VCaP (cell line): ENCODE measurements around the gene CDC25B.

Source experiments
- H3K27ac ChIP-seq: fragments of 450-650 bp; 2 replicates; pipeline ENCODE4 v1.5.1; 2017
- TF ChIP-seq, protein P1 (sequence below): fragments of 450-650 bp; conservative IDR thresholded peaks from 2 replicates; pipeline ENCODE4 v1.5.1; 2017; ENCODE audit warnings: mild to moderate bottlenecking, moderate library complexity

Gene CDC25B

DNA sequence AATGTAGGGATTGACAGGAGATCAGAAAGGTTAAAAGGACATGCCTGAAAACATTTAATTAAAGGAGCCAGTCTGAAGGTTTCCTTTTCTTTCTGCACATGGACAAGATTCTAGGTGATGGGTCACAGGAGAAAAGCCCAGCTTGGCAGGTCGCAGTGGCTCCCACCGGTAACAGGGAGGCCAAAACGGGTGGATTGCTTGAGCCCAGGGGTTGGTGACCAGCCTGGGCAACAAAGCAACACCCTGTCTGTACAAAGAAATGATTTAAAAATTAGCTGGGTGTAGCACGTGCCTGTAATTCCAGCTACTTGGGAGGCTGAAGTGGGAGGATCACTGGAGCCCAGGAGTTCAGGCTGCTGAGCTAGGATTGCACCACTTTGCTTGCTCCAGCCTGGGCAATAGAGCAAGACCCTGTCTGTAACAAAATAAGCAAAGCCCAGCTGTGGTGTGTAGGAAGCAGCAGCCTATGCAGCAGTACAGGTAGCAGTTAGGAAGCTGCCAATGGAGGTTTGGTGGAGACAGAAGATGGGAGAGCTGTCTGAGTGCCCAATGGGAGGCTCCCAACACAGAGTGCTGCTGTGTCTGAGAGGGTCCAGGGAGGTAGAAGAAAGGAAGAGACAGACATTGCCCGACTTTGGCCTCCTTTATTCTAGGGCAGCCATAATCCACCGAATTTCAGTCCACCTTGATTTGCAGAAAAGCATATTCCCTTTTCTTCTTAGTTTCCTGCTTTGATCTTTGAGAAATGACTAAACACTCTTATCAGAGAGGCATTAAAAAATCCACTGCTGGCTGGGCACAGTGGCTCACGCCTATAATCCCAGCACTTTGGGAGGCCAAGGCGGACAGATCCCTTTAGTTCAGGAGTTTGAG lies 17.1 kb downstream of the CDC25B start:
- TF ChIP-seq, protein P1, sequence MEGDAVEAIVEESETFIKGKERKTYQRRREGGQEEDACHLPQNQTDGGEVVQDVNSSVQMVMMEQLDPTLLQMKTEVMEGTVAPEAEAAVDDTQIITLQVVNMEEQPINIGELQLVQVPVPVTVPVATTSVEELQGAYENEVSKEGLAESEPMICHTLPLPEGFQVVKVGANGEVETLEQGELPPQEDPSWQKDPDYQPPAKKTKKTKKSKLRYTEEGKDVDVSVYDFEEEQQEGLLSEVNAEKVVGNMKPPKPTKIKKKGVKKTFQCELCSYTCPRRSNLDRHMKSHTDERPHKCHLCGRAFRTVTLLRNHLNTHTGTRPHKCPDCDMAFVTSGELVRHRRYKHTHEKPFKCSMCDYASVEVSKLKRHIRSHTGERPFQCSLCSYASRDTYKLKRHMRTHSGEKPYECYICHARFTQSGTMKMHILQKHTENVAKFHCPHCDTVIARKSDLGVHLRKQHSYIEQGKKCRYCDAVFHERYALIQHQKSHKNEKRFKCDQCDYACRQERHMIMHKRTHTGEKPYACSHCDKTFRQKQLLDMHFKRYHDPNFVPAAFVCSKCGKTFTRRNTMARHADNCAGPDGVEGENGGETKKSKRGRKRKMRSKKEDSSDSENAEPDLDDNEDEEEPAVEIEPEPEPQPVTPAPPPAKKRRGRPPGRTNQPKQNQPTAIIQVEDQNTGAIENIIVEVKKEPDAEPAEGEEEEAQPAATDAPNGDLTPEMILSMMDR = no peak
- H3K27ac ChIP-seq = peak overlapping the region; percentile 77; the same call in 1 of the 2 replicates

DNA sequence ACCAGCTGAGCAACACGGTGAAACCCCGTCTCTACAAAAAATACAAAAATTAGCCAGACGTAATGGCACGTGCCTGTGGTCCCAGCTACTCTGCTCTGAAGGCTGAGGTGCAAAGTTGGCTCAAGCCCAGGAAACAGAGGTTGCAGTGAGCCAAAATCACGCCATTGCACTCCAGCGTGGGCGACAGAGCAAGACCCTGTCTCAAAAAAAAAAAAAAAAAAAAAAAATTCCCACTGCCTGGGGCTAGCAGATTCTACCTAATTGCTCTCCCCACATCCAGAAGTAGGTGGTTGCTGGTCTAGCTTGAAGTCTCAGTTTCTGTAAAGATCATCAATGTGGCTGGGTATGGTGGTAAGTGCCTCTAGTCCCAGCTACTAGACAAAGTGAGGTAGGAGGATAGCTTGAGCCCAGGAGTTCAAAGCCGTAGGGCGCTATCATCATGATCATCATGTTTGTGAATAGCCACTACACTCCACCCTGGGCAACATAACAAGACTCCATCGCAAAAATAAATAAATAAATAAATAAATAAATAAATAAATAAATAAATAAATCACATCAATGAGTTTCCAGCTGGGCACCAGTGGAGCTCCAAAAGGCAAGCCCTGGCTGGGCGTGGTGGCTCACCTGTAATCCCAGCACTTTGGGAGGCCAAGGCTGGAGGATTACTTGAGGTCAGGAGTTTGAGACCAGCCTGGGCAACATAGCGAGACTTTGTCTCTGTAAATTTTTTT lies 17.9 kb downstream of the CDC25B start:
- TF ChIP-seq, protein P1 = no peak
- H3K27ac ChIP-seq = no peak overlapping the region; the same call in 1 of the 2 replicates

DNA sequence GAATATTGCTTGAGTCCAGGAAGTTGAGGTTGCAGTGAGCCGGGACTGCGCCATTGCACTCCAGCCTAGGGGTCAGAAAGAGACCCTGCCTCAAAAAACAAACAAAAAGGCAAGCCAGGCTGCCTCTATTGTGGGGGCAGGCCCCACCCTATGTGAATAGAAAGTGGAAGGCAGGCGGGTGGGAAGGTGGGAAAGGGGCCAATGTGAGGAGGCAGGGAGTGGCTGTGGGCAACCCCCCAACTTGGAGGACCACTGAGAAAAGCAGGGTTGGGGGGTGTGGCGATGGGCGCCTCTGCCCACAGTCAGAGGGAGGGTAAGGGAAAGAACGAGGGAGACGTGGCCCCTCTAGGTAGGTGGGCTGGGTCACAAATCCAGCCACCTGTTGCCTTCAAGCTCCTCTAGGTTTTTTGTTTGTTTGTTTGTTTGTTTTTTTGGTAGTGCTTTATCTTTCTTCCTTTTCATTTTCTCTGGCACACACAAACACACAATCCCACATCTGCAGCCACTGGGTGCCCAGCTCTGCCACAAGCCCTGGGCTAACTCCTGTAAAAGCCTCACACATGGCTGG lies 18.9 kb downstream of the CDC25B start:
- TF ChIP-seq, protein P1 = no peak
- H3K27ac ChIP-seq = no peak overlapping the region

DNA sequence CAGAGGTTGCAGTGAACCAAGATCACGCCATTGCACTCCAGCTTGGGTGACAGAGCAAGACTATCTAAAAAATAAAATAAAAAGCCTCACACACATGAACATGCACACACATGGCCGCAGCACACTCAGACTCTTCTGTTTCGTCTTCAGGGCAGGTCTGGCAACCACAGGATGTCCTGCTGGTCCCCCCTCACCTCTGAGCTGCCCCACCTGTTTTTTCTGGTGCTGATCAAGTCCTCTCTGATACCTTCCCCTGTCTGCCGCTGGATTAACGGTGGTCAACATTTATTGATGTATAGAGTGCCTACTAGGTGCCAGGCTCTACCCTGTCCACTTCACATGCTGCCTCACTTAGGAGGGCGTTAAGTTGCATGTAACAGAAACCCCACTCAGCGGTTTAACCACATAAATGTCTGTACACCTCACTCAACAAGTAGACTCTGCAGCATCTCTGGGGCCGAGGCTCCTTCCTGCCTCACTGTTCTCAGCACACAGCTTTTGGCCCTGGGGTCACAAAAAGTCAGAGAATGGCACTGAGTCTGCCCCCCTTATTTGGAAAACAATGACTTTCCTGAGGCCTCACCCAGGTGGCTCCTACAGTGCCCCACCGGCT lies 19.7 kb downstream of the CDC25B start:
- no peak overlapping the region for H3K27ac ChIP-seq
- TF ChIP-seq, protein P1 = no peak

DNA sequence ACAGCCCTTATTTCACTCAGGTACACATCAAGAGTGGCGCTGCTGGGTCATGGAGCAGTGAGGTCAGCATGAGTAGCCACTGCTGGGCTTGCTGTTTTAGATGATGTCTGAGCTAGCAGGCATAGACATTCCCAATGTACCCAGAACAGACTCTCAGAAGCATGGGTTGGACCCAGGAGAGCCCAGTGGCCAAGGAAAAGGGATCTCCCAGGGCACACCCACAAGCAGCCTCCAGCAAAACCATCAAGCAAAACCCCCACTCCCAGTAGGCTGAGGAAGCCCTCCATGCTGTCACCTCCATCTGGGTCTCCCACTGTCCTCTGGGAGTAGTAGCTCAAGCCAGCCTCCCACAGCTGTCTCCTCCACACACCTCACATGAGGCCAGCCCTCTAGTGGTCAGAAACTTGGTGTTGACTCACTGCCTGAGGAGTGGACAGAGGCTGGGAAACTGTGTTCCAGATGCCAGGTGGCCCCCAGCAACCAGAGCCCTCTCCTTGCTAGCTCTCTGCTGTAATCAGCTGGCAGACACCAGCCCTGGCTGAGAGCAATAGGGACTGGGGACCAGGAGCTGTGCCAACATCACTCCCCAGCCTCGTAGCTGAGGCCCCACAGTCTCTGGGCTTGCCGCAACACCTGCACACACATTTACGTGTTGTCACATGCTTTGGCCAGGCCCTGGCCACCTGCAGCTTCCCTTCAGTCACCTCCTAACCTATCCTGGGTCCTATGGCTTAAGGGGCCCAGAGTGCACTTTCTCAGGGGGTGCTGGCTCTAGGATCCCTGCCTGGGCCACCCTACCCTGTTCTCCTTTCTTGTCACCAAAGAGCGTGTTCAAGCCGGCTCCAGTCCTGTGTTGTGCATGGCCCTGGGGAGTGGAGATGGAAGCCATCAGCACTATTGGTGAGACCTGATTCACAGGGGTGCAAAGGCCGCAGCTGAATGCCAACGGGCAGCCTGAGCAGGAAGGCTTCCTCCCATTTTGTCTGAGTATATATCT lies 22.3 kb downstream of the CDC25B start:
- TF ChIP-seq, protein P1 = peak; percentile 76
- peak overlapping the region; percentile 99; the same call in 1 of the 2 replicates for H3K27ac ChIP-seq

DNA sequence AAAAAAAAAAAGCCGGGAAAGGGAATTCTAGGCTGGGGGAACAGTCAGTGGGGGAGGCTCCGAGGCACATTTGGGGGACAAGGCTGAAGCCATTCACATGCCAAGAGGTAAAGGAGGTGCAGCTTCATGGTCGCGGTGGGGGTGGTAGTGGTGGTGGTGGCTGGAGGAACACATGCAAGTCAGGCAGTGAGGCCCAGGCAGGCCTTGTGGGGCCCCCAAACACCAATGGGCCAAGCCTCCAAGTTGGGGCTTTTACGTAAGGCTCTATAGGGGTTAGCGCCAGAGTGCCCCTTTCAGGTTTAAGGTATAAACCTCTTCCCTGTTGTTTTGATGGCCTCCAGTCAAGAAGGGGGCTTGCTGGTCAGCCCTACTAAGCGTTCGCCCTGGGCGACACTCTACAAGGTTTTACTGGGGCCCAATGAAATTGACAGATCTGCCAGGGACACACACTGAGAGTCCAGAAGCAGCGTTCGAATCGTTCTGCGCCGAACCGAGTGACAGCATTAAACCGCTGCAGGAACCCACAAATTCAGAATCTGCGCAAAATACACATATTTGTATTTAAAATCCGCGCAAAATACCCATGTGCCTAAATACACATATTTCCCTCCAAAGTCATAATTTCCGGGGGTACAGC lies 23.4 kb downstream of the CDC25B start:
- TF ChIP-seq, protein P1 = no peak
- peak overlapping the region; percentile 99 for H3K27ac ChIP-seq
